CD4-positive, alpha-beta T cell treated with Interleukin-10 for 1 hour (primary cell): Measurements from ENCODE around the gene GABRG3.

ENCODE experiments used
- DNase-seq: peaks from one replicate; pipeline ENCODE4 v3.0.0-alpha.2; 2020

GABRG3 gene

DNA sequence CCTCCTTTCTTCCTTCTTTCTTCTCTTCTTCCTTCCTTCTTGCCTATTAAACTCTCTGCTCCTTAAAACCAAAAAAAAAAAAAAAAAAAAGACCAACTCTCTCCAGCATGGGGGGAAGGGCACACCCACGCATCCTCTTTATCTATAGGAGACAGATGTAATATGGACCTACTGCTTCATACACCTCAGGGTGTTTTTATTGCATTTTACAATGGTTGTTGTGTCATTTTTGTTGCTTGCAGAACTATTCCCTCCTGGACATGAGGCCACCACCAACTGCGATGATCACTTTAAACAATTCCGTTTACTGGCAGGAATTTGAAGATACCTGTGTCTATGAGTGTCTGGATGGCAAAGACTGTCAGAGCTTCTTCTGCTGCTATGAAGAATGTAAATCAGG is 561.4 kb downstream of the GABRG3 start:
- DNase-seq: no peak

DNA sequence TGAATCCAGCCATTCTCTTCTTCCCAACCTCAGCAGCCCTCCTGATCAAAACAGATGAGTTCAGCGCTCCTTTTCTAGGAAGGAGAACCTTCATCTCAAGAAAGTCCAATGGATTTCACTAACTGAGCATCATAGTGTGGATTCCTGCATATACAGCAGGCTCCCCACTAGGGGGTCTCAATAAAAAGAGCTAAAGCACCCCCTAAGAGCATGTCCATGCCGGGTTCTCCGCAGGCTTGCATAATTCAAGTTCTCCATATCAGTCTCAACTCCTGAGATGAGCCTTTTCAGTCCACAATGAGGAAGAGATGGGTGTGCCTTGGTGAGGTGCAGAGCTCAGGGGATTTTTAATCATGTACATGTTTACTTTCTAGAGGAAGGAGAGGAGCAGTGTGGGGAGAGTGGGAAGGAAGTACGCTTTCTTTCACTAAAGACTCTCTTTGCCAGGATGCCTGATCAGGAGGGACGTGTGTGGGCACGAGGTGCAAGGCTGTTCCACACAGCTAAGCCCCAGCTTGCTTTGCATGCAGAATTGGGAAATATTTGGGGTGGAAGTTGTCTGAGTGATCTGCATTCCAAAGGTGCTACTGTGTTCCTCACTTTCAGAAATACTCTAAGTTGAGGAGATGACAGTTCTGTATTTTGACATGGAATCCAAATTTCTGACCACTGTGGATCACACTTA is 564.6 kb downstream of the GABRG3 start:
- DNase-seq: no peak

DNA sequence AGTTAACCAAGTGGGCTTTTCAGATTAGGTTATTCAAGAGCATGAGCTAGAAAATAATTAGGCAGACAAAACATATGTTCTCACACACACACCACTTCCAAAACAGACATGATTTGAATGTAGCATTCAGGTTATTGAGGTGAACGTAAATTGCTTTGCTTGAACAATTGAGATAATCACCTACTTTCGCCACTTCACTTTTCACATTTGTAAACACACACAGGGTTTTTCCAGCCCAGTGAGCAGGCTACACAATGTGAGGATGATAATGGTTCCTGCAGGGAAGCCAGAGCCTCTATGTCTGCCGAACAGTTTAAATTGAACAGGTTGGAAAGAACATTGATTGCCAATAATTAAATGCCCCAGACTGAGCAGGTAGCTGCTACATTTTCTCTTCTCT is 567.3 kb downstream of the GABRG3 start:
- DNase-seq: no peak

DNA sequence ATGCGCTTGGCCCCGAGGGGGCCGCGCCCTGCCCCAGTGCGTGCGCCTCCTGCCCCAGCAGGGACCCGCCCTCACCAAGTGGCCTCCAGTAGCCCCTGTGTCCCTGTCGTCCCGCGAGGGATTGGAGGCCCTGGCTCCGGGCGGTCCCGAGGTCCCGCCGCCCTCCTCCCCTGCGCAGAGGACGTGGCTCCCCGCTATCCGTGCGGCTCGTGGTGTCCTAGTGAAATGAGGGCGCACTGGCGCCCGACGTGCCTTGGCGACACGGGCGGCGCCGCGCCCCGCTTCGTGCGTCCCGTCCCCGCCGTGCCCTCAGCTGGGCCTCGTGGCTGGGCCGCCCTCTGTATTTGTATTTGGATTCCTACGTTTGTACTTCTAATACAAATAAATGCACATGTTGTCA is 570.6 kb downstream of the GABRG3 start:
- DNase-seq: no peak

DNA sequence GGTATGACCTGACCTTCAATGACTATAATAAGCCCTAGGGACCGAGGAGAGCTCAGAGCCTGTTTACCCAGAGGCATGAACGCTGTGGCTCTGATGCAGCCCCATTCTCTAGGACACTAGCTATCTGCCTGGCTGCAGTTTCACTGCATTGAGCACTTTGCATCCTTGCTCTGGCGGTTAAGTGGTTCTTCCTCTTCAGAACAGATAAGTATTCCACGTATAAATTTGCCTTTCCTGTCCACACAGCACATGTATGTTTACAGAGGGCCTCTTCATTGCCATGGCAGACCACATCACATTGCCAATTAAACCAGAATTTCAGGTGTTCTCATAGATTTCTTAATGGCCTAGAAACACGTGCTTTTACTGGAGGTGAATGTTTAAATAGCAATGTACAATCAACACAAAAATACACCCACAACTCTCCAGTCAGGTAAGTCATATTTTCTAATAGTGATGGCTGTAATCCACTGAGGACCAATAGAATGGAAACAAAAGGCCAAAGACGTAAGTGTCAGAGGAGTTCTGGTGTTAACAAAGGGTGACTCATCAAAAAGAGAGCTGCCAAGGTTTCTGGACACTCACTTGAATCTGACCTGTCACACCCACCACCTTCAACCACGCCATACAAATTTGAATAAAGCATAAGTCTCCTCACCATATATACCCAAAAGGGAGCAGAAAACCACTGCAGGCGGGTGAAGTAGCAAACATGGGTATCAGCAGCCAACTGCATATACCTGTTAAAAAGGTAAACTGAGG is 574.7 kb downstream of the GABRG3 start:
- no peak for DNase-seq

DNA sequence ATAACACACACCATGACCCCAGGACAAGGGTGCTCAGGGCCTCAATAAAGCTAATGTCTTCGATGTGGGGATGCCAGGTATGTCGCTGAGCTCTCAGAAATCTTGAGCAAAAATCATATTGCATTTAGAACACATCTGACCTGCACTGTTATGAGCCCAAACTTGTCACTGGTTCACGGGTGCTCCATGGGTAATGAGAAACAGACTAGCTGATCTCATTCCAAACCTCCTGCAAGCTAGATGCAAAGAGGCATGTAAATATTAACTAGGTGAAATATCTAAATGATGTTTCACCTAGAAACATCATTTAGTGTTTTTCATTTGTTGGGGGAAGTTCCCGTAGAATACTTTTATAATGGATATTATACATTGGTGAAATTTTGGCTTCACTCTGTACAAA is 578.8 kb downstream of the GABRG3 start:
- no peak for DNase-seq

DNA sequence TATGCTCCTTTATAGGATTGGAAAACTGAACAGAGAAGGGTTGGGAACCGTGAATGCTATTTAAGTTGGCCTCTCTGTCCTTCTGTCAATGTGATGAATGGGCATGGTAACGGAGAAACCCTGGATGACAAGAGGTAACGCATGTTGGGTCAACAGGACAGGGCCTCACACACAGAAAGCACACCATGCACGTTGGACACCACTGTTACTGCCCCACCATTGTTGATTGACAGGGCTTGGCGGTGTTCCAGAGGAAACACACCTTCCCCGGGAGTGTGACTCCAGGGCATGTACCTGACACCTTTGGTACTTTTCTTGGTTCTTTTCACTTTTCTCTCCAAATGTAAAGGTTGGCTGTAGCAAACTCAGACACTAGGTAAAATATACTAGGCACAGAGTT is 579.7 kb downstream of the GABRG3 start:
- no peak for DNase-seq

DNA sequence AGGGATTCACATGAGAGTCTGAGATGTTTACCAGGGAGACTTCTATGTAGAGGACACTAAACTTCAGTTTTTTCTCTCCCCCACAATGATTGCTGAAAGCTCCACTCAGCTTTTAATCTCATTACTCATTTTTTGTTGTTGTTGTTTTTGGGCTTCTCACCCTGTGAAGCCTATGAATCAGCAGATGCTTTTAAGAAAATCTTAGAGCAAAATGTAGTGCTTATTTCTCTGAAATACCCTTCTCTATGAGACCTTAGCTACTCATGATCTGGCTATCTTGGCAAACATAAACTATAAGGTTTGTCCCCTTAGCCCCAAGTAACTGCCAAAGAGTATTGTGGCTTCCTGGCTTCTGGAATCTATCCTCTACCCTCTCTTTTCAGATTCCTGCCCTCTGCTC is 590.8 kb downstream of the GABRG3 start:
- DNase-seq: no peak

DNA sequence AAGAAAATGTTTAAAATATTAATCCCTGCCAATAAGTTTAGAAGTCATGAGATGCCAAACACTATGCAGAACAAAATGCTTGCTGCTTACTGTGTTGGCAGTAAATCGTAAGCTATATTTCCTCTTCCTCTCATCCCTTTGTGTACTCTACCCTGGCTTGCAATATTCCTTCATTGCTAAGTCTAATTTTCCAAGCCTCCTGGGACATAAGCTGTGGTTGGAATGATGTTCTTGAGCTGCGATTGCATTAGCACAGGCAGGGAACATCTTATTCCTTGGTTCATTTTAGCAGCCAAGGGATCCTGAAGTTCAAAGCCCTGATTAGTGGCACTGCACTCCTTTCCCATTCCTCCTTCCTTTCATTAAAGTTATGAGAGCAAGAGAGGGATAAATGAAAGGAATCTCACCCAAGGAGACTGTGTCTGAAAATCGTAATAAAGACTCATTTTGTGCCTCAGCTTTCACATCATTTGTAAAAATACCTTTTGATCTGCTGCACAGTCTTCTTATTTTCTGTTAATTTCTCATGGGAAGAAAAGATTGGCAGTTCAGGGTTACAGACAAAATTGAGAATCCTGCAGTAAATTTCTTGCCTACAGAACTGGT is 592.9 kb downstream of the GABRG3 start:
- no peak for DNase-seq

DNA sequence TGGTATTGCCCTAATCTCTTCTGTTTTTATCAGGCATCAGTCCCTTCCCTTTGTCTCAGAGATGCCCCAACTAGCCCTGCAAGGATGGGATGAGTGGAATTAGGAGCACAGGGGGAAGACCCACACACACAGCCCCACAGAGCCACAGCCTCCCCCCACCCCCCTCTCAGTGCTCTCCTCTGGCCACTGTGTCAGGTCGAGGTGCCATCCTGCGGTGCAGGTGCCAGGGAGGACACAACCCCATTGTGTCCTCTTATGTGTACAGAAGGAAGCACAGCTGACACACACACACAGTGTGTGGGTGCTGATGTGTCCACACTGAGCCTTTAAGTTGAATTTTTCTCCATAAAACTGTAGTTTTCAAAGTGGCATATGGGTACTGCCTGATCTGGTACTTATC is 593.7 kb downstream of the GABRG3 start:
- DNase-seq: no peak

DNA sequence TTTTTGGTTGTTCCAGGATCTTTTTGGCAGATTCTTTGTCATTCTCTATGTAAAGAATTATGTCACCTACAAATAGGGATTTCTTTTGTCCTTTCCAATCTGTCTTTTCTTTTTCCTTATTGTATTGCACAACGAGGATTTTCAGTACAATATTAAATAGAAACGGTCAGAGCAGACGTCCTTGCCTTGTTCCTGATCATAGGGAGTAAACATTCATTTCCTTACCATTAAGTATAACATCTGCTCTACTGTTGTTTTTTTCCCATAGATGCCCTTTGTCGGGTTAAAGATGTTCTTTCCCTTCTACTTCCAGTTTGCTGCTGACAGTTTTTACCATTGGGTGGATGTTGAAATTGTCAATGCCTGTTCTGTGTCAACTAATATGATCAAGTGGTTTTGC is 599.8 kb downstream of the GABRG3 start:
- DNase-seq: no peak

DNA sequence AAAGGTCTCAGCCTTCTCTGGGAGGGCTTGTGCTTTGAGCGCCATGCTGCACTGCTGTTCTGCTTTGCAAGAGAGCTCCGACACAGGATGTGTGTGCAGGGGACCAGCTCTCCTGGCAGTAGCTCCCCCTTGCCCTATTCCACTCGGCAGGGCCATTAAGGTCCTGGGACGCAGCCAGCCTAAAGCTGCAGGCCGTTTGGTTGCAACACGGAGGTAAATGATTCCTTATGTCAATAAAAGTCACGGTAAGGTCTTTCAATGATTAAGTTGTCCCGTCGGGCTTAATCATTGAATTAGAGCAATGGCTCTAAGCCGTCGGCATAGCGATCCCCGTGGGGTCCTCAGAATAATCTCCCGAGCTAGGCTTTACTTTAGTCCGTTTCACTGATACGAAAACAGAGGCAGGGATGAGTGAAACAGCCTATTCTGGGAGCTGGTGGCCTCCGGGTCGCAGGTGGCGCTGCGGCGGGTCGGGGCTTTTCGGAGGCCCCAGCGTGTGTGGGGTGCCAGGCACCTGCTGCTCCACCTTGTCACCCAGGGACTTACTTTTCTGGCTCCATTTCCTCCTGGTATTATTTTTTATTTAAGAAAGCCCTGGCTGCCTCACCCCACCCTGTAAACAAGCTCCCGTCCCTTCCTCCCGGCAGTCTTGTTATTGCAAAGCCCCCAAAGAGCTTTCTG is 603.0 kb downstream of the GABRG3 start:
- DNase-seq: no peak

DNA sequence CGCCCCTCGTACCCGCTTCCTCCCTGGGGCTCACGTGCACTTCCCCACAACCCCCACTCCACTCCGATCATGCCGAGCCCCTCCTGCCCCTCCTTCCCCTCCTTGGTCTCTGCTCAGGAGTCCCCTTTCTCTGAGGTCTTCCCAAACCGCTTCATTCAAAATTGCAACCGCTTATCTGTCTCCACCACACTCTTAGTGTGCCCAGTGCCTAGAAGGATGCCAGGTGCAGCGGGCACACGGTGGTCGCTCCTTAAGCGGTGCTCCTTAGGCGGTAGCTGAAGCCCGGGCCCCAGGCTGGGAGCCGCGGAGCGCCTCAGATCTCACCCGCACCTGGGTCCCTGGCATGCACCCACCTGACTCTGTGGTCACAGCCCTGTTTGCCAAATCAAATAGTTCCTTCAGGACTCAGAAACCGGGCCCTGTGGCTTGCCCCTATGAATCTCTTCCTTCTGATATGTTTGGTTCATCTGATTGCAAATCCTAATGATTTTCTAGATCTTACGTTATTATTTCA is 603.6 kb downstream of the GABRG3 start:
- no peak for DNase-seq

DNA sequence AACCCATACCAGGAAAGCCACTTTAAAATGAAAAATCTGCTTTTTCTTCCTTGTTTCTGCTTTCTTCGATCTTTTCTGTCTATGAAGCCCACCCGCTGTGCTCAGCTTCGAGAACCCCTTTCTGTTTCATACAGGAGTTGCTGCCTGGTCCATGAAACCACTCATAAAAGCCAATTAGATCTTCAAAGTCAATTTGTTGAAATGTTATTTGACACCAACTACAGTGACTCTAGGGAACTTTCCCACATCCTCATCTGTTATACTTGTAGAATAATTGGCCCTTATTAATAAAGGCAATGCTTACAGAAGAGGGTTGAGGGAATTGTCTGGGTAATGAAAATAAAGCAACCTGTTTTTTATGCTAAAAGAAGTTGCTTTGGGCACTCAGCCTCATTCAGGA is 604.5 kb downstream of the GABRG3 start:
- DNase-seq: no peak

DNA sequence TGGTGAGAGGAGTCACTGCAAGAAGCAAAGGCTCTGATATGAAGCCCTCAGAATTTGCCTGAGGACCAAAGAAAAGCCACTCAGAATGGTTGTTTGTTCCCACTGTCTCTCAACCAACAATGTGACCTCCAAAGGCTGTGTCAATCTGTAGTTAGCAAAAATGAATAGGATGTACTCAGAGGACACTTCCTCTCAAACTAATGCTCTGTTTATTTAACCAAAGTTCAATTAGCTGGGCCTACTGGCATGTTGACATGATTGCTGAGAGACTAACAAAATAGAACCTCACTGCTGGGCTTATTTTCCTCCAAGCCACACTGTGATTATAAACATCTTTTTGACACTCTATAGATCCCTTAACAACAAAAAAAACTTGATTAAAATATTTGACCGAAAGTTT is 605.6 kb downstream of the GABRG3 start:
- DNase-seq: no peak

DNA sequence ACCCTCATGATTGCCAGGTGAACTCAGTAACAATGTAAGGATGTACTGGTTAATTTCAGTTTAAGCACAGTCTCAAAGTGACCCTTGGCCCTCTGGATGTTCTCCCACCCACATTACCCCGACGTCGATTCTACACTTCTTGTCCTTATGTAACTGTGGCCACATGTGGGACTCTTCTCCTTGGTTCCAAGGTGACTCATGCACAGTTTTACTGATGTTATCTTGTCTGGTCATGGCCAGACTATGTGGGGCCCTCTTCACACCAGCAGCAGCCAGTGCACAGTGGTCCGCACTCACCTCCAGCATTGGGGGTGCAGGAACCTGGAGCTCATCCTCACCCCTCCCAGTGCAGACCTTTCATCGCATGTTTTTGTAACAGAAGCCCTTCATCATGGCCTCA is 608.8 kb downstream of the GABRG3 start:
- no peak for DNase-seq

DNA sequence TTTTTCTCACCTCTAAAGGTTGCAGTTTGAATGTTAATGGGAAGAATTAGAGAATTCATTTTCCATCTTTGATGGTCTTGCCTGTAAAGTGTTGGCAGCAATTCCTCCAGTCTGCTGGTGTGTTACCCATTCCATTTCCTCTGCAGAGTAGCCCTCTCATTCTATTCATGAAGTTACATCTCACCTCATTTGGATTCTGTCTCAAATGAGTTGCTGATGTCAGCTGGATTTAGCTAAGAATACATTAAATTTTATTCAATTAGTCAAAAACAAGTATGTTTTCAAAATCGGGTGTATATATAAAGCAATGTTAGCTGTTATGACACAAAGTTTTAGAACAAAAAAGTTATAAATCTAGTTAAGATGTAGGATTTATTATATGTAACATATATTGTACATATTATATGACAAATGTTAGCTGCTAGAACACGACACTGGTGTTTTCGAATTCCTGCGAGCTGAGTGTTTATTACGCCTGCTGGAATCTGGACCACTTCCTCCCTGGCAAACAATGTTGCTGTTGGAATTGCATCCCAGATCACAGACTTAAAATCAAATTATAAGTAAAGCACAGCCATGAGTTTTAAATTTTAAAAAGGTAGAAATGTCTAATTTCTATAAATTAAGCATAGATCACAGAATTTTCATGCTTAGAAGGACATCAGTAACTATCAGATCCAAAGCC is 611.9 kb downstream of the GABRG3 start:
- DNase-seq: no peak

DNA sequence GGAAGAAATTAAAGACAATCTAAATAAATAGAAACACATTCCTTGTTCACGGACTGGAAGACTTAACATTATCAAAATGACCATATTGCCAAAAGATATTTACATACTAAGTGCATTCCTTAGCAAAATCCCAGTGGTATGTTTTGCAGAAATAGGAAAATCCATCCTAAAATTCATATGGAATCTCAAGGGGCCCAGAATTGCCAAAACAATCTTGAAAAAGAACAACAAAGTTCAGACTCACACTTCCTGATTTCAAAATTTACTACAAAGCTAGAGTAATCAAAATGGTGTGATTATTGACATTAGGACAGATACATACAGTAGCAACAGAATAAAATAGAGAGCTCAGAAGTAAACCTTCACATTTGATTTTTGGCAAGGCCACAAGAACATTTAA is 612.7 kb downstream of the GABRG3 start:
- DNase-seq: no peak

DNA sequence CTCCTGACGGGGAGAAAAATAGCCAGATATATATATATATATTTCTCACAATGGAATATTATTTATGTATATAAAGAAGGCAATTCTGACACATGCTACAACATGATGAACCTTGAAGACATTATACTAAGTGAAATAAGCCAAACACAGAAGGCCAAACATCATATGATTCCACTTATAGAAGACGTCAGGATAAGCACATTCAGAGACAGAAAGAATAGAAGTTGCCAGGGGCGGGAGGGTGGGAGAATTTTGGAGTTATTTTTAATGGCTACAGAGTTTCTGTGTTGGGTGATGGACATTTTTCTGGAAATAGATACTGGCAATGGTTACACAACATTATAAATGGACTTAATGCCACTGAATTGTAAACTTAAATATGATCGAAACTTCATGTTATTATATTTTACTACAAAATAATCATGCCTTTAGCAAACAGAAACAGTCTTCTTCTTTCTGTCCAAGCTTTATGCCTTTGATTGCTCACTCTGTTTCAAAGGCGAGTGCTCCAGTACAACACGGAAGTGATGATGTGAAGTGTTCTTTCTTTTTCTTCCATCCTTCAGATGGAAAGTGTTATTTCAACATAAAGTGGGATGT is 614.2 kb downstream of the GABRG3 start:
- DNase-seq: no peak

DNA sequence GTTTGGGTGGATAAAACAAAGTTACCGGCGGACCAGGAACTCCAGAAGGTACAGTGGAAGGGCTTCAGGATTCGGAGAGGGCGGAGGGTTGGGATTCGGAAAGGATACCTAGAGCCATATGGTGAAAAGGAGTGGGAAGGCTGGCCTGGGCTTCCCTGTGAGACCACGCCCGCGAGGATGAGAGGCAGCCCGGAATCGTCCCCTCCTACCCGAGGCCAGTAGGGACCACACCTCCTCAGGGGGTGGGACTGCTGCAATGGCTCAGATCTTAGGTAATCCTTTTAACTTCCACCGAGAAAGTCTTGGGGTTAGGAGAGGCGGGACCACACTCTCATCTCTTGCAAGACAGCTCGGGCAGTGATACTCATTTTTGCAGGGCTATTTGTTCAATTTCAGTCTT is 616.8 kb downstream of the GABRG3 start:
- no peak for DNase-seq

DNA sequence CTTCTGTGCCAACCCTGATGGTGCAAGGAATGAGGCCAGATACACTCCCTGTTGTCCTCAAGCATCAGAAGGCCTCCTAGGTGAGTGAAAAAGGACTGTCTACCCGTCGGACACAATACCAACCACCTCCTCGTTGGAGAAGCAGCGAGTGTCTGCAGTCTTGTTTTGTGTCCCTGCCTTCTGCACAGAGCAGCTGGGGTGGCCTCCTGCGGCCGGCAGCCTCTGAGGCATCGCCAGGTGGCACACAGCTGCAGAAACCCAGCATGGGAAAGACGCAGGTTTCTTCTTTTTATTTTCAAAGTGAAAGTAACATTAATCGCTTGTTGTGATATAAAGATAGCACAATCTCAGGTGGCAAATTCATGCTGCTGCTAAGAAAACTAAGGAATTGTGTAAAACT is 618.3 kb downstream of the GABRG3 start:
- DNase-seq: no peak

DNA sequence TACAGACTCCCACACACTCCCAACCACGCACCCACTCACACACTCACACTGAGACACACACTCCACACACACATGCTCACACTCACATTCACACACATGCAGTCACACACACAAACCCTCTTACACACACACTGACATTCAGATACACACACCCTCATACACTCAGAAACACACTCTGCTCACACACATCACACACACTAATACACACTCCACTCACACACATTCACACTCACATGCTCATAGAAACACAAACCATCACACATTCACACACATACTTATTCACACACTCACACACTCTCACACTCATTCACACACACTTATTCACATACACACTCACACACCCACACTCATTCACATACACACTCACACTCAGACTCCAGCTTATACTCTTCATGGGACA is 618.8 kb downstream of the GABRG3 start:
- DNase-seq: no peak
